HEK293T (cell line): Measurements from ENCODE around the gene VASH1.

Source experiments
- CTCF ChIA-PET: fragments of 350-600 bp; formaldehyde crosslinking; extraction: SDS; loops from one replicate; lab custom pipeline; 2021; ENCODE audit warnings: antibody characterized with exemption, inconsistent platforms; lab: Yijun Ruan, JAX
- POLR2A ChIA-PET: fragments of 350-600 bp; formaldehyde crosslinking; extraction: SDS; loops from one replicate; lab custom pipeline; 2020; ENCODE audit warnings: antibody characterized with exemption, inconsistent platforms; lab: Yijun Ruan, JAX
- DNase-seq: peaks from one replicate; pipeline ENCODE4 v3.0.0; 2012; ENCODE audit warnings: mixed read lengths; ENCODE audit errors: extremely low spot score
- ARNT ChIP-seq: fragments of 450-650 bp; IDR thresholded peaks from 2 replicates; pipeline ENCODE4 v1.6.1; 2017; ENCODE audit warnings: mild to moderate bottlenecking
- BHLHE40 ChIP-seq: fragments of 450-650 bp; IDR thresholded peaks from 2 replicates; pipeline ENCODE4 v1.6.1; 2016; ENCODE audit warnings: mild to moderate bottlenecking, moderate library complexity, borderline replicate concordance
- CTBP1 ChIP-seq: fragments of 450-650 bp; IDR thresholded peaks from 2 replicates; pipeline ENCODE4 v1.6.1; 2016; ENCODE audit warnings: borderline replicate concordance
- ELF4 ChIP-seq: fragments of 450-650 bp; IDR thresholded peaks from 2 replicates; pipeline ENCODE4 v1.6.1; 2017; ENCODE audit warnings: antibody characterized with exemption
- FOXA1 ChIP-seq: fragments of 450-650 bp; IDR thresholded peaks from 2 replicates; pipeline ENCODE4 v1.6.1; 2016; ENCODE audit warnings: mild to moderate bottlenecking
- FOXK2 ChIP-seq: fragments of 450-650 bp; IDR thresholded peaks from 2 replicates; pipeline ENCODE4 v1.6.1; 2016; ENCODE audit warnings: mild to moderate bottlenecking
- FOXM1 ChIP-seq: fragments of 450-650 bp; IDR thresholded peaks from 2 replicates; pipeline ENCODE4 v1.6.1; 2017; ENCODE audit warnings: mild to moderate bottlenecking, borderline replicate concordance
- HDGF ChIP-seq: fragments of 450-650 bp; IDR thresholded peaks from 2 replicates; pipeline ENCODE4 v1.6.1; 2017; ENCODE audit warnings: antibody characterized with exemption, borderline replicate concordance
- L3MBTL2 ChIP-seq: fragments of 450-650 bp; conservative IDR thresholded peaks from 2 replicates; pipeline ENCODE4 v1.6.1; 2016; ENCODE audit warnings: mild to moderate bottlenecking
- LEF1 ChIP-seq: fragments of 450-650 bp; IDR thresholded peaks from 2 replicates; pipeline ENCODE4 v1.6.1; 2017; ENCODE audit warnings: mild to moderate bottlenecking, borderline replicate concordance
- NFRKB ChIP-seq: fragments of 450-650 bp; IDR thresholded peaks from 2 replicates; pipeline ENCODE4 v1.6.1; 2016; ENCODE audit warnings: mild to moderate bottlenecking, moderate library complexity
- PKNOX1 ChIP-seq: fragments of 450-650 bp; IDR thresholded peaks from 2 replicates; pipeline ENCODE4 v1.6.1; 2016
- SP1 ChIP-seq: fragments of 450-650 bp; IDR thresholded peaks from 2 replicates; pipeline ENCODE4 v1.6.1; 2017
- SUZ12 ChIP-seq: fragments of 450-650 bp; IDR thresholded peaks from 2 replicates; pipeline ENCODE4 v1.6.1; 2016; ENCODE audit warnings: mild to moderate bottlenecking
- TARDBP ChIP-seq: fragments of 450-650 bp; IDR thresholded peaks from 2 replicates; pipeline ENCODE4 v1.6.1; 2016
- ZNF384 ChIP-seq: fragments of 450-650 bp; IDR thresholded peaks from 2 replicates; pipeline ENCODE4 v1.6.1; 2016

VASH1 gene

GRCh38 chr14:76810953-76811400, 49.7 kb downstream of the VASH1 start:
- ChIA-PET POLR2A (interaction anchor here (0.7 to 1.8 kb wide), 6 partner anchors 11 to 458 kb away, joined by 3 to 7 read pairs (median 3); no protein-coding TSS in a partner anchor), CTCF (interaction anchor here (0.6 to 1.1 kb wide), 9 partner anchors 11 to 669 kb away, joined by 3 to 6 read pairs (median 3); no protein-coding TSS in a partner anchor)
- TF ChIP-seq NFRKB (no peak), SP1 (no peak), BHLHE40 (no peak), FOXM1 (no peak), FOXA1 (no peak), LEF1 (no peak), PKNOX1 (no peak), ELF4 (no peak), ZNF384 (no peak), TARDBP (no peak), HDGF (no peak), SUZ12 (no peak), L3MBTL2 (no peak), CTBP1 (no peak), FOXK2 (no peak), ARNT (no peak)
- DNase-seq = peak; percentile 33

- no peak for DNase-seq
- POLR2A ChIA-PET = interaction anchor here (0.7 to 1.8 kb wide), 10 partner anchors 12 to 264 kb away, joined by 3 to 8 read pairs (median 4); partner anchors contain the start of gene LRRC74A
- no peak for TF ChIP-seq SP1
- no peak for TF ChIP-seq TARDBP
- TF ChIP-seq BHLHE40 = no peak
- TF ChIP-seq ZNF384 = no peak
- TF ChIP-seq SUZ12 = no peak
- TF ChIP-seq FOXK2 = no peak
- TF ChIP-seq PKNOX1 = no peak
- no peak for TF ChIP-seq FOXA1
- no peak for TF ChIP-seq CTBP1
- no peak for TF ChIP-seq ARNT
- no peak for TF ChIP-seq FOXM1
- no peak for TF ChIP-seq LEF1
- TF ChIP-seq L3MBTL2 = no peak
- no peak for TF ChIP-seq NFRKB
- no peak for TF ChIP-seq HDGF
- no peak for TF ChIP-seq ELF4
Measured at GRCh38 chr14:76811561-76811960, 50.3 kb downstream of the VASH1 start.

GRCh38 chr14:76812093-76812421, 50.8 kb downstream of the VASH1 start:
- peak; percentile 20 for DNase-seq
- ChIA-PET CTCF (no interaction called here), POLR2A (interaction anchor here (0.6 to 1.8 kb wide), 15 partner anchors 10 to 264 kb away, joined by 3 to 8 read pairs (median 4); partner anchors contain the start of gene LRRC74A)
- TF ChIP-seq FOXA1 = no peak
- no peak for TF ChIP-seq FOXK2
- TF ChIP-seq PKNOX1 = no peak
- no peak for TF ChIP-seq FOXM1
- TF ChIP-seq BHLHE40 = no peak
- TF ChIP-seq HDGF = no peak
- TF ChIP-seq ARNT = no peak
- no peak for TF ChIP-seq L3MBTL2
- TF ChIP-seq LEF1 = no peak
- TF ChIP-seq SP1 = no peak
- no peak for TF ChIP-seq ELF4

More at GRCh38 chr14:76811561-76811960, 50.3 kb downstream of the VASH1 start:
- CTCF ChIA-PET = interaction anchor here (0.6 to 1.1 kb wide), 8 partner anchors 12 to 669 kb away, joined by 3 to 6 read pairs (median 4); no protein-coding TSS in a partner anchor

GRCh38 chr14:76812422-76813383, 51.4 kb downstream of the VASH1 start, which contains the start of gene ANGEL1:
ANGEL1 (minus strand) TSS chr14:76812882; CDS start chr14:76812827, 55 bp downstream.
- CTCF ChIA-PET = no interaction called here
- POLR2A ChIA-PET = interaction anchor here (0.6 to 1.8 kb wide), 16 partner anchors 10 to 263 kb away, joined by 3 to 8 read pairs (median 4); partner anchors contain the start of gene LRRC74A
- TF ChIP-seq NFRKB = no peak
- peak; percentile 57; the same call in 1 of the 2 replicates for TF ChIP-seq ZNF384
- TF ChIP-seq FOXK2 = no peak
- peak; percentile 81 for TF ChIP-seq L3MBTL2
- TF ChIP-seq LEF1 = no peak
- no peak for TF ChIP-seq BHLHE40
- DNase-seq = peak; percentile 92
